Uterus (tissue), 2 donors: ENCODE measurements around the gene ZMPSTE24.

Experiments
- POLR2A ChIP-seq, 2 donors: fragments of 450-650 bp; IDR thresholded peaks; one replicate each; pipeline ENCODE4 v1.6.1; 2016; ENCODE audit warnings: antibody characterized with exemption in 2 of 2, mild to moderate bottlenecking in 1 of 2, moderate library complexity in 1 of 2
- TF ChIP-seq, protein P1 (sequence below), 4 experiments: fragments of 200-600 bp in 2 of 4; fragments of 450-650 bp in 2 of 4; sonication (generic) in 2 of 4; IDR thresholded peaks; one replicate each; pipeline ENCODE4 v1.5.1; 2016 to 2019; ENCODE audit warnings: antibody characterized with exemption in 4 of 4, mild to moderate bottlenecking in 2 of 4, moderate library complexity in 1 of 4

DNA sequence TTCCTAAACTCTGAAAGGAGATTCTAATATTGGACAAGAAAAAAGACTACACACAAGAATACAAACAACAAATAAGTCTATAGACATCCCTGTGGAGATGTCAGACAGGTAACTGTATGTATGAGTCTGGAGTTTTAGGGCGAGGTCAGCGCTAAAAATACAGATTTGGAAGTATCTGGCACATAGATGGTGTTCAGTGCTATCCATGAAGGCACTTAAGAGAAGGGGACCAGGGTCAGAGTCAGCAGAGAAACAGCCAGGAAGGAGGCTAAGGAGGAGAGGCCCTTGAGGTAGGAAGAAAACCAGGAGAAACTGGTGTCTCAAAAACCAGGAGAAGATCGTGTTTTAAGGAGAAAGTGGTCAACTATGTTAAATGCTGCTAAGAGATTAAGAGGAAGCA, 18.1 kb downstream of the ZMPSTE24 start:
- TF ChIP-seq, protein P1, sequence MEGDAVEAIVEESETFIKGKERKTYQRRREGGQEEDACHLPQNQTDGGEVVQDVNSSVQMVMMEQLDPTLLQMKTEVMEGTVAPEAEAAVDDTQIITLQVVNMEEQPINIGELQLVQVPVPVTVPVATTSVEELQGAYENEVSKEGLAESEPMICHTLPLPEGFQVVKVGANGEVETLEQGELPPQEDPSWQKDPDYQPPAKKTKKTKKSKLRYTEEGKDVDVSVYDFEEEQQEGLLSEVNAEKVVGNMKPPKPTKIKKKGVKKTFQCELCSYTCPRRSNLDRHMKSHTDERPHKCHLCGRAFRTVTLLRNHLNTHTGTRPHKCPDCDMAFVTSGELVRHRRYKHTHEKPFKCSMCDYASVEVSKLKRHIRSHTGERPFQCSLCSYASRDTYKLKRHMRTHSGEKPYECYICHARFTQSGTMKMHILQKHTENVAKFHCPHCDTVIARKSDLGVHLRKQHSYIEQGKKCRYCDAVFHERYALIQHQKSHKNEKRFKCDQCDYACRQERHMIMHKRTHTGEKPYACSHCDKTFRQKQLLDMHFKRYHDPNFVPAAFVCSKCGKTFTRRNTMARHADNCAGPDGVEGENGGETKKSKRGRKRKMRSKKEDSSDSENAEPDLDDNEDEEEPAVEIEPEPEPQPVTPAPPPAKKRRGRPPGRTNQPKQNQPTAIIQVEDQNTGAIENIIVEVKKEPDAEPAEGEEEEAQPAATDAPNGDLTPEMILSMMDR (IDR thresholded peaks at IDR 0.05) = no peak
- TF ChIP-seq POLR2A (IDR thresholded peaks at IDR 0.05) = no peak
